ENCODE results near the gene ZNF366. TPM values are rescaled to one million over a fixed set of nuclear protein-coding genes. Genes with fewer than 3 reads are reported as not detected.

The ZNF366 gene
- total and polyA plus RNA-seq, 2 donors from 2014 or later = 0.22 to 8.1 TPM

- FAIRE-seq = no peak
- peaks cover 0 to 6% (median 4%) of the 10 kb centered on the region in 3 donors for H3K4me1 ChIP-seq (ENCODE audit: control insufficient read depth in 2 of 3, insufficient read depth in 2 of 3, low read depth in 1 of 3, low read length in 3 of 3)
- no peaks in the 10 kb centered on the region for H3K27me3 ChIP-seq (ENCODE audit: control insufficient read depth, insufficient read depth, low read length)
- no peak overlapping the region for H3K9ac ChIP-seq (ENCODE audit: low read length in 3 of 3)
- H3K4me3 ChIP-seq (ENCODE audit: low read length in 3 of 3) = no peak overlapping the region
- no peaks in the 10 kb centered on the region for H3K36me3 ChIP-seq (ENCODE audit: control insufficient read depth in 2 of 3, insufficient read depth in 3 of 3, low read length in 3 of 3)
- intact Hi-C loops (cut with DNase I) = no loop called here
- H3K9me3 ChIP-seq (ENCODE audit: control insufficient read depth in 2 of 3, insufficient read depth in 1 of 3, low read length in 3 of 3) = no peaks in the 10 kb centered on the region
- no peak overlapping the region for H3K27ac ChIP-seq (ENCODE audit: low read depth in 2 of 2, low read length in 2 of 2)
- no peak for DNase-seq
- TF ChIP-seq CTCF (IDR thresholded peaks at IDR 0.05; ENCODE audit: borderline replicate concordance, extremely low read depth, insufficient read depth) = no peak
These were observed 47.7 kb upstream of the ZNF366 start for GRCh38 chr5:72554897-72555296.

- FAIRE-seq (no peak), DNase-seq (no peak)
- no peak overlapping the region for H3K27ac ChIP-seq (ENCODE audit: low read depth in 2 of 2, low read length in 2 of 2)
- H3K9me3 ChIP-seq (ENCODE audit: control insufficient read depth in 2 of 3, insufficient read depth in 1 of 3, low read length in 3 of 3) = peaks cover 0 to 4% (median 0%) of the 10 kb centered on the region in 3 donors
- H3K4me3 ChIP-seq (ENCODE audit: low read length in 3 of 3) = no peak overlapping the region
- intact Hi-C loops (cut with DNase I) = no loop called here
- TF ChIP-seq CTCF (IDR thresholded peaks at IDR 0.05; ENCODE audit: borderline replicate concordance, extremely low read depth, insufficient read depth) = no peak
- no peaks in the 10 kb centered on the region for H3K27me3 ChIP-seq (ENCODE audit: control insufficient read depth, insufficient read depth, low read length)
- peaks cover 0 to 6% (median 4%) of the 10 kb centered on the region in 3 donors for H3K4me1 ChIP-seq (ENCODE audit: control insufficient read depth in 2 of 3, insufficient read depth in 2 of 3, low read depth in 1 of 3, low read length in 3 of 3)
- H3K36me3 ChIP-seq (ENCODE audit: control insufficient read depth in 2 of 3, insufficient read depth in 3 of 3, low read length in 3 of 3) = no peaks in the 10 kb centered on the region
- H3K9ac ChIP-seq (ENCODE audit: low read length in 3 of 3) = no peak overlapping the region
These were observed 44.9 kb upstream of the ZNF366 start for GRCh38 chr5:72552041-72552557.

DNA sequence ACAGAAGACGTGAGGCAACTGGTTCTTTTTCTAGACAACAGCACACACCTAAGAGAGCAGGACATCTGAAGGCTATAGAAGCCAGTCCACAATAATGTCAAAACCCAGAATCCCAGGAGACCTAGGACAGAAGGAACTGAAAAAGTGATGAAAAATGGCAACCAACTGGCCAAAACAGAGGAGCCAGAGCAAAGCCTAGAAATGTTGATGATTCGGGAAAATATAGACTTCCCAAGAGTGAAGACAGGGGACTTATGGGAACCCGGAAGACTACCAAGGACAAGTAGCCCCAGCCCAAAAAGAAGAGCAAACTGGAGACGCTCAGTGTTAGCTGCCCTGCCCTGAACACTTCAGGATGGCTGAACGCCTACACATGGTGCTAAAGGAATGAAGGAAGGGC lies 43.4 kb upstream of the ZNF366 start:
- no peak for FAIRE-seq
- H3K9ac ChIP-seq (ENCODE audit: low read length in 3 of 3) = no peak overlapping the region
- no peaks in the 10 kb centered on the region for H3K36me3 ChIP-seq (ENCODE audit: control insufficient read depth in 2 of 3, insufficient read depth in 3 of 3, low read length in 3 of 3)
- no peak overlapping the region for H3K4me3 ChIP-seq (ENCODE audit: low read length in 3 of 3)
- H3K9me3 ChIP-seq (ENCODE audit: control insufficient read depth in 2 of 3, insufficient read depth in 1 of 3, low read length in 3 of 3) = peaks cover 0 to 4% (median 0%) of the 10 kb centered on the region in 3 donors
- H3K4me1 ChIP-seq (ENCODE audit: control insufficient read depth in 2 of 3, insufficient read depth in 2 of 3, low read depth in 1 of 3, low read length in 3 of 3) = peaks cover 0 to under 1% (median 0%) of the 10 kb centered on the region in 3 donors
- no peak for TF ChIP-seq CTCF (IDR thresholded peaks at IDR 0.05; ENCODE audit: borderline replicate concordance, extremely low read depth, insufficient read depth)
- no peaks in the 10 kb centered on the region for H3K27me3 ChIP-seq (ENCODE audit: control insufficient read depth, insufficient read depth, low read length)
- DNase-seq = no peak
- no peak overlapping the region for H3K27ac ChIP-seq (ENCODE audit: low read depth in 2 of 2, low read length in 2 of 2)
- intact Hi-C loops (cut with DNase I) = no loop called here

GRCh38 chr5:72543811-72544210 lies 36.6 kb upstream of the ZNF366 start:
- FAIRE-seq (no peak), DNase-seq (no peak)
- Histone ChIP-seq H3K27me3 (ENCODE audit: control insufficient read depth, insufficient read depth, low read length) (no peaks in the 10 kb centered on the region), H3K27ac (ENCODE audit: low read depth in 2 of 2, low read length in 2 of 2) (no peak overlapping the region), H3K4me1 (ENCODE audit: control insufficient read depth in 2 of 3, insufficient read depth in 2 of 3, low read depth in 1 of 3, low read length in 3 of 3) (no peaks in the 10 kb centered on the region), H3K36me3 (ENCODE audit: control insufficient read depth in 2 of 3, insufficient read depth in 3 of 3, low read length in 3 of 3) (no peaks in the 10 kb centered on the region), H3K4me3 (ENCODE audit: low read length in 3 of 3) (no peak overlapping the region), H3K9ac (ENCODE audit: low read length in 3 of 3) (no peak overlapping the region), H3K9me3 (ENCODE audit: control insufficient read depth in 2 of 3, insufficient read depth in 1 of 3, low read length in 3 of 3) (peaks cover 0 to 3% (median 0%) of the 10 kb centered on the region in 3 donors)
- TF ChIP-seq CTCF (IDR thresholded peaks at IDR 0.05; ENCODE audit: borderline replicate concordance, extremely low read depth, insufficient read depth) = no peak
- intact Hi-C loops (cut with DNase I) = no loop called here

Data from kidney (tissue), 14 donors.